Activated CD4-positive, alpha-beta T cell treated with anti-CD3 and anti-CD28 coated beads, Interleukin-10, Interleukin-2, amounts not matched to agents 100 ng/mL and 50 ng/mL, durations not matched to agents 16 hours and 8 hours (primary cell): ENCODE results near the gene TXNL4A.
A peak's percentile ranks its signal among the peaks of the same experiment; 100 is the strongest.

Source experiments
- DNase-seq: peaks from one replicate; pipeline ENCODE4 v3.0.0-alpha.2; 2020

TXNL4A gene

DNA sequence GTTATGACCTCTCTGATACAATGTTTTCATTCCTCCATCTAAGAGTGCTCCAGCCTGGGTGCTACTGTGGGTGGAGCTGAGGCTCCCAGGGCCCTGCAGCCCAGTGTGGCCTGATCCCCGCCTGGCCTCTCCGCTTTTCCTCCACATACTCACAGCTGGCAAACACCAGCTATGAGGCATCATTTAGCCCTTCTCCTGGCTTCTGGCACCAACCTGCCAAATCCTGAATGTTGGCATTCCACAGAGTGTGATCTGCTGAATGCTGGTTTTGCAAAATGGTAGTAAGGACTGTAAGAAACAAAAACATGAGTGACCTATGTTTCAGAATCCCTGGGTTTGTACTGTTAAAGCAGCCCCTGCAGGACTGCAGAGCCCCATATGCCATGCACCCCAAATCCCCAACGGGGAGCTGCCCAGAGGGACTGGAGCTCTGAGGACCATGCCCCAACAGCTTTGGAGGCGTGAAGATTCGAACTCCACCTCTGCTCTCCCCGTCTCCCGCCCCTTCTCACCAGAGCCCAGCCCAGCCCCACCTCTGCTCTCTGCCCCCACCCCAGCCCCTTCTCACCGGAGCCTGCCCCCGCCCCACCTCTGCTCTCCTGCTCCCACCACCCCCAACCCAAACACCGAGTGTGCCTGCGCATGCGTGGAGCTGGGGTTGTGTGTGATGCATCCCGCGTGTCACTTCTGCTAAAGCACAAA is 41.2 kb downstream of the TXNL4A start:
- no peak for DNase-seq

DNA sequence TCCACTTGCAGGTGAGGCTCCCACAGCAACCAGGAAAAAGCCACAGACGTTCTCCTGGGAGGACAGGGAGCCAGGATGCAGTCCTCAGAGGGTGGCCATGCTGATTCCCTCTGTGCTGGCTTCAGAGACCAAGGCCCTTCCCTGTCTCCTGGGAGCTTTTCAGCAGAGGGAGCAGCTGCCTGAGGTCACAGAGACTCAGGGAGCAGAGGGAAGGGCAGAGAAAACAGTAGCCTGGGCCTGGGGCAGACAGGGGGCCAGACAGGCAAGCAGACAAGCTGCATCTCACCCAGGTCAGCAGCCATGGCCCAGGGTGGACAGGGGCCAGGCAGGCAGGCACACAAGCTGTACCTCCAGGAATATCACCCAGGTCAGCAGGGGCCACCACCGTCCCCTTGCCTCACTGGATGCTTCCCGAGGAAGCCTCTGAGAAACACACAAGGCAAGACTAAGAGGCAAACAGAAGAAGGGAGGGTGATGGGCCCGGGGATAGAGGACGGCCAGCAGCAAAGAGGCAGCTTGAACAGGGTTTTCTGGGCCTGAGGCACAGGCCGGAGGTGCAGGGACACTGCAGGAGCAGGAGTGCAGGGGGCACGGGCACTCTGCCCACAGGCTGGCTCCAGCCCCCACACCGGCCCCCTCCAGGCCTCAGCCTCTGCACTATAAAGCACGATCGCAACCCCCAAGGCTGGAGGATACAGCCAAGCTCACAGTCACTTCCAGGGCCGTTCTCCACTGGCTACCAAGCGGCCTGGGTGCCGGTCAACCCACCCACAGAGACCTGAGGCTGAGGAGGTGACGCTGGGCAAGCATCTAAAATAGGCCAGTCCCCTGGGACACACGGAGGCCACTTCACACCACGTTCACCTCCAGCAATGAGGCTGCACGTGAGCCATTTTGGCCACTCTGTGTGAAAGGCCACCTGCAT is 43.0 kb downstream of the TXNL4A start:
- no peak for DNase-seq

DNA sequence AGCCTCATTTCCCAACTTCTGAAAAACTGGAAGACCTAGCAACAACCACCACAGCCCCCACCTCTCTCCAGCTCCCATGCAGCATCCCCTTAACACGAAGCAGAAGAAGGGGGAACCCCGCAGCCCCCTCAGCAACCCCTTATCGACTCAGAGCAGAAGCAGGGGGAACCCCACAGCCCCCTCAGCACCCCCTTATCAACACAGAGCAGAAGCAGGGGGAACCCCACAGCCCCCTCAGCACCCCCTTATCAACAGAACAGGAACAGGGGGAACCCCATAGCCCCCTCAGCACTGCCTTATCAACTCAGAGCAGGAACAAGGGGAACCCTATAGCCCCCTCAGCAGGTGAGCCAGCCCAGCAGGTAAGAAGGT is 43.6 kb downstream of the TXNL4A start:
- DNase-seq = no peak

DNA sequence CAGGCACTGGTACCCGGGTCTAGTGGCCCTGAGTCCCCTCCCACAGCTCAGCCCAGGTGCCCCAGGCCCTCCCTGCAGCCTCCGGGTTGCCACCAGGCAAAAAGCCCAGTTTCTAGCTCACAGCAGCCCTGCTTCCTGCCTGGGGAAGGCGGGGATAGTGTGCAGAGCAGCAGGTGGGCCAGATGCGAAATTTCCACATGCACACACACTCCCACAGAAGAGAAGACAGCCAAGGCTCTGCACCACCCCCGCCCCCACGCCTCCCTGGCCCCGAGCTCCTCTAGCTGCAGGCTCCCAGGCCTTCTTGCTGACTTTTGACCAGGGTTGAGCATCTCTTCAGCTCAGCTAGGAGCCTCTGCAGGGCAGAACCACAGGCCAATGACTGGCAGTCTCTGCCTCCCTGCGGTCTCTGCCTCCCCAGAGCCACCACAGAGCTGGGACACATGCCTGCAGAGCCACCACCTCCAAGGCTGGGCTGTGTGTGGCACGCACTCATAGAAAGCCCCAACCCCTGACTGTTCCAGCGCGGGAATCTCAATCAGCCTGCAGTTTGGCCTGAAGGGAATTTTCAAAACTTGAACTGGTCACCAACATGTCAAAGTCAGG is 44.1 kb downstream of the TXNL4A start:
- peak; percentile 62 for DNase-seq

DNA sequence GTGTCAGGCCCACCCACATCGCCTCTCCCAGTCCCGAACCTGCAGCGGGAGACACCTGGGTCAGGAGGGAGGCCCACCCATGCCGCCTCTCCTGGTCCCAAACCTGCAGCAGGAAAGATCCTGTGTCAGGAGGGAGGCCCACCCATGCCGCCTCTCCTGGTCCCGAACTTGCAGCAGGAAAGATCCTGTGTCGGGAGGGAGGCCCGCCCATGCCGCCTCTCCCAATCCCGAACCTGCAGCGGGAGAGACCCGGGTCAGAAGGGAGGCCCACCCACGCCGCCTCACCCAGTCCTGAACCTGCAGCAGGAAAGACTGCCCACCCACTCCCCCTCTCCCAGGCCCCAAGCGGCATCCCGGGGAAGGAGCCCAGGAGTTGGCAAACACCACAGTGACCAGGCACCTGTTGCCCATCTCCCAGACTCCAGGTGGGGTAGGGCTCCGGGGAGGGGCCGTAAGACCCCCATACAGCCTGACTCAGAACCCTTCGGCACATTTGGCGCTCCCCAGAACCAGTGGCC is 44.7 kb downstream of the TXNL4A start:
- no peak for DNase-seq

DNA sequence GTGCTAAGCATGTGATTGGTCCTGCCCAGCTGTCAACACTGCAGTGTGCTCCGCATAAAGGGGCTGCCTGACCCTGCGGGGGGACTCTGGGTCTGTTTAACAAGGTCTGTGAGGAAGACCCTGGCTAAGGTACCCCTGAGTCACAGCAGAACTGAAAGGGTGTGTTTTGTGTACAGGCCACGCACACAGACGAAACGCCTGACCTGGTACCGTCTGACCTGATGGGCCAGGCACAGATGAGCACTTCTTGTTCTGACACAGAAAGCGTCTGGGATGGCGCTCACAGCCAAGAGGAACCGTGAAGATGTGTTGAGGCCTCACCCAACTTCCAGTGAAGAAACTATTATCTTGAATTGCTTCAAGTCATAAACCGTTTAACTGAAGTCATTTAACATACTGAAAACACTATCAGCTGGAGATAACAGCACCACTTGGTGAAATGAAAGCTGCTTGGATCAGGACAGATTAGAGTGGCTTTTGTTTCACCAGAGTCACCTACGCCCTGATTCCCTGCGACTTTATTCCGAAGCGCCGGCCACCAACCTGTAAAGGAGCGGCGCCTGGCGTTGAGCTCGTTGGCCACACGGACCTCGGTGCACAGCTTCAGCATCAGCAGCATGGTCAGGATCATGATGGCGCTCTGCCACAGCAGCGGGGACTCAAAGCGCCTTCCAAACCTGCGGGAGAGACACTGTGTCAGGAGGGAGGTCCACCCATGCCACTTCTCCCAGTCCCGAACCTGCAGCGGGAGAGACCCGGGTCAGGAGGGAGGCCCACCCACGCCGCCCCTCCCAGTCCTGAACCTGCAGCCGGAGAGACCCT is 45.4 kb downstream of the TXNL4A start:
- DNase-seq = no peak

DNA sequence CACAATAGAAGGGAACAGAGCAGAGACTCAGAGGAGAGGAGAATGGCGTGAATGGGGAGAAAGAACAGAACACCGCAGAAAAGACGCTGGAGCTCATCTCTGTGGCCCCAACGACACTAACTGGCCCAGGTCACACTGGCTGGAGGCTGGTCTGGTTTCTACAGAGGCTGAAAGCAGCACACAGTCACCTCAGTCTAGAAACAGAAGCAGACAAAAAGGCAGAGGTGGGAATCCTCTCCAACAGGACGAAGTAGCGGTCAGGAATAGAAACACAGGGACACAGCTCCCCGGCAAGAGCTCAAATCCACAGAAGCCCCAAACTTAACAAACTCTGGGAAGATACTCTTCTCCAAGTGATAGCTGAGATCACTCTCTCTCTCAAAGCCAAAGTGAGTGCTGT is 46.2 kb downstream of the TXNL4A start:
- DNase-seq = no peak

DNA sequence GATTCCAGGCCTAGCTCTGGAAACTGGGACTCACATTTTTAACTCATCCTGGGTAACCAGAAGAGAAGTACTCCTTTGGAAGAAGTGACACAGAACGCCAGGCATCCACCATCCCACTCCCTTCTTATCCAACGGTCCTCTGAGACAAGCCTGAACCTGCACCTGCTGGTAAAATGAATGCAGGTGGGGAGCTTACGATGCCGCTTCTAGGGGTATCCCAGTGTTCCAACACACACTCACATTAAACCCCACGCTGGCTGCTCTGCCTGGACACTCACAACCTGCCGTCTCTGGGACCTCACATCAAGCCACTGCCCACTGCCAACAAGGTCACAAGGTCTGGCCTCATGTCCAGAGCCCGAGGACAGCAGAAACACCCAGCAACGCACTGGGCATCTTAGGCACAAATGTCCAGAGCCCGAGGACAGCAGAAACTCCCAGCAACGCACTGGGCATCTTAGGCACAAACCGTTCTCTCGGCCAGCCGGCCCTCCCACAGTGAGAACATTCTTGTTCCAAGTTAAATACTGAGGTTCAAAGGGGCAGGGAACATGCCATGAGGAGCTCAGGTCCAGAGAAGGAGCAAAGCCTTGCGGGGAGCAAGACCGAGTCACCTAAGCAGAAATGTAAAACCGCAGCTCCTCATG is 46.8 kb downstream of the TXNL4A start:
- no peak for DNase-seq

DNA sequence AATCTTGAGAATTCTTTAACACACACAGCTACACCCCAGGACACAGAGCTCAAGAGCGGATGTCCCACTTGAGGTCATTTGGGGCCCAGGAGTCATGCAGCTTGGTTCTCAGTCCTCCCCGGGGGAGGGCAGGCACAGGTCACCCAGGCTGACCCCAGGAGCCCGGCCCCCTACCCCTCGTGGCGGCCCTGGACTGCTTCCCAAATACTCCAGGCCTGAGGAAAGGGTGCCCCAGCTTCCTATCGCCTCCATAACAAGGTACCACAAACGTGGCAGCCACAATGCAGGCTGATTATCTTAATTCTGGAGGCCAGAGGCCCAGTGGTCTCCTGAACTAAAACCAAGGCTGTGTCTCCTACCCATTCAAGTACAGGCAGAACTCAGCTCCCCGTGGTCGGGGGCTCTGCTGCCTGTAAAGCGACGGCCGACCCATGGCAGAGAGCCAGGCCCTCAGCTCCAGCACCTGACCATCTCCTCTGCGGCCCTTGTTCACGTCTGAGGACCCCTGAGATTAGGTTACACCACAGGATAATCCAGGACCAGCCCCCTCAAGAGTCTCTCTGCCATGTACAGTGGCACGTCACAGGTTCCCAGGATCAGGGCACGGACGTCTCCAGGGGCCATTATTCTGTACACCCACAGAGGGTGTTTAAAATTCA is 47.4 kb downstream of the TXNL4A start:
- DNase-seq = no peak

DNA sequence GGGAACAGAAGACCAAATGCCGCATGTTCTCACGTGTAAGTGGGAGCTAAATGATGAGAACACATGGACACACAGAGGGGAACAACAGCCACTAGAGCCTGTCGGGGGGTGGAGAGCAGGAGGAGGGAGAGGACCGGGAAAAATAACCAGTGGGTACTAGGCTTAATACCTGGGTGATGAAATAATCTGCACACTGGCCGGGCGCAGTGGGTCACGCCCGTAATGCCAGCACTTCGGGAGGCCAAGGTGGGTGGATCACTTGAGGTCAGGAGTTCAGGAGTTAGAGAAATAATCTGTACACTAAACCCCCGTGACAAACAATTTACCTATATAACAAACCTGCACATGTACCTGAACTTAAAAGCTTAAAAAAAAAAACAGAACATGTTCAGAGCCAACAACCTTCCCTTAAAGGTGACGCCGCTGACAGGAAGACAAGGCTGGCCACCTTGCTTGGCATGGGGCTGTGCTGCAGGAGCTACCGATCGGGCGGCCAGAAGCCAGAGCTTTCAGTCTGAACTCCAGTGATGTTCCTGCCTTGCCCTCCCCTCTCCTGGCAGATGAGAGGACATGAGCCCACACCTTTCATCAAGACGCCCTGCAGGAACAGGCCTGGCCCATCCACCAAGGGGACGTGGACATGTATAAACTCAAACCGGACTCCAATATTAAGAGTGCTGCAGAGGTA is 48.1 kb downstream of the TXNL4A start:
- DNase-seq = no peak

DNA sequence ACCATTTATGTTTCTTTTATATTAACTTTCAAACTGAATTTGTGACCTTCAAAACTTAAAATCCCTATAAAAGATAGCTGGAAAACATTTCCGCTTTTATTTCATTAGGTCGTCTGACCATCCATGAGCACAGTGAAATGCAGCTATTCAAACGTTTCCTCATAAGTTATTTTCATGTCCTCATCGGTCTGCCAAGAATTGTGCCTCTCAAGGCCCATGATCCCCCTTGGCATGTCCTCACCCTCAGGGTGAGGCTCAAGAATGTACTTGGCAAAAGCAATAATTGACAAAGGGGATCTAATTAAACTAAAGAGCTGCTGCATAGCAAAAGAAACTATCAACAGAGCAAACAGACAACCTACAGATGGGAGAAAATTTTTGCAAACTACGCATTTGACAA is 49.3 kb downstream of the TXNL4A start:
- no peak for DNase-seq

DNA sequence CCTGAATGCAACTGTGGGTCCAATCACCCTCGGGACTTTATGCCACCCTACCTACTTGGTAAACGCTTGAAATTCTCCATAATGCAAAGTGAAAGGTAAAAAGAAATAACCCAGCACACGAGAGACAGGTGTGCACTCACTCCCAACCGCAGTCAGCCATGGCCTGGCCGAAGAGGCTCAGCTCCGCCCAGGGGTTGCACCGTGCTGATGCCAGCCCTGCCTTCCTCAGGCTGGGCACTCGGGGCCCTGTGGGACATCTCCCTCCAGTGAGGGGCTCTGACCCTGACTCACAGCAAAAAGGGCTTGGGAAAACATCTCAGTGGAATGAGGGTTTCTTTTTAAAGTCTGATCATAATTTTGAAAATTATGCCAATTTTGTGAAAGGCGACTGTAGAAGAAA is 50.2 kb downstream of the TXNL4A start:
- no peak for DNase-seq

DNA sequence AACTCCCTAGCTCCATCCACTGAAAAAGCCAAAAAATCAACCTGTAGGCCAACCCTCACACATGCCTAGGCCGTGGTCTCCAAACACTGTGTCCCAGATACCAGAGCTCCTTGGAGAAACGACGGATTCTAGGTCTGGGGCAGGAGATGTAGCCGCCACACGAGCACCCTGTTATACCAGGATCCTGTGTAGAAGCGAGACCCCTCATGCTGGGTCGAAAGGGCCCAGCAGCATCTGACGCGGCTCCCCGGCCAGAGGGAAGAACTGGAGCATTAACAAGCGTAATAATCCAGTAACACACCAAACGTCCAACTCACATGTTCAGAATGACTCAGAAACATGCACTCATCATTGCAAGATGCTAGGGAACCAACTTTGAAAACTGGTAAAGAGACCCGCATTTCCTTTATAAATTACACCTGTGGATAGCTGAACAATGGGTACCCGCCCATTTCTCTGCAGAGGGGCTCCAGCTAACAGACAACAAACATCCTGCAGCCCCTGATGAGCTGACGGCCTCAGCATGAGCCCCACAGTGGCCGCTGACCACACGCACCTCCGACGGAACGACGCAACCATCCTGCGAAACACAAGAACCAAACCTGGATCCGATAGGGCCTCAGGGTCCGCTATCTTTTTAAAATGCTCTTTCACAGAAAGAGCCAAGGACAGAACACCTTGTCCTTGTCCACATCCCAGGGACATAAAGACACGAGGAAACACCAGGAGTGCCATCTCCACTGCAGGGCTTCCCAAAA is 51.1 kb downstream of the TXNL4A start:
- DNase-seq = no peak

DNA sequence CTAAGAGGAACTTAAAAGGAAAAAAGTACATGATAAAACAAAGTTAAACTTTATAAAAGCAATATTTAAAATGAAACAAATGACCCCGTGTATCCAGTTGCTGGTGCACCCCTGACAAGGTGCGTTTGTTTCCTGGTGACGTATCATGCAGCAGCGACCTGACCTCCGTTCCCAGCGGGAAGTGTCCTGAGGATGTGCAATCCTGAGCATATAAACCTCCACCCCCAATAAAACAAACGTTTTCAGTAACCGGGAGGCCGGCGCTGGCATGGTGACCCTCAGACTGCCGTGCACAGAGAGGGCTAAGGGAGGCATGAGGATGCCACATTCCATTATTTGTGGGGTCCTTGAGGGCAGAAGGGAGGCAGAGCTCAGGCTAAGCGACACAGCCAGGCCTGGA is 51.7 kb downstream of the TXNL4A start:
- DNase-seq = no peak

DNA sequence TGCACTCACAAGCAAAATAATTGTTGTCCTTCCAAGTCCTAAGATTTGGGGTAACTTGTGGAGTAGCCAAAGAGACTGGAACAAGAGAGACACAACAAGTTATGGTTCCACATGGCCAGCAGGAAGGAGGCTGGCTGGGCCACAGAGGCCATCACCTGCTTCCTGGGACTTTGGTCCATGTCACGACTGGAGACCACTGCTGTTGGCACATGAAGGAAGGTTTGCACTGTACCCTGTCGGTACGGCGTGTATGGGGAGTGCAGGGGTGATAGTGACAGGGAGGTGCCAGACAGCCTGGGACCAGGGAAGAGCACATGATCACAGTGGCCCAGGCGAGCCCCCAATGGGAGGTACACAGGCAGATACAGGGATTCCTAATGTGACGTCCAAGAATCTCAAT is 52.4 kb downstream of the TXNL4A start:
- no peak for DNase-seq

DNA sequence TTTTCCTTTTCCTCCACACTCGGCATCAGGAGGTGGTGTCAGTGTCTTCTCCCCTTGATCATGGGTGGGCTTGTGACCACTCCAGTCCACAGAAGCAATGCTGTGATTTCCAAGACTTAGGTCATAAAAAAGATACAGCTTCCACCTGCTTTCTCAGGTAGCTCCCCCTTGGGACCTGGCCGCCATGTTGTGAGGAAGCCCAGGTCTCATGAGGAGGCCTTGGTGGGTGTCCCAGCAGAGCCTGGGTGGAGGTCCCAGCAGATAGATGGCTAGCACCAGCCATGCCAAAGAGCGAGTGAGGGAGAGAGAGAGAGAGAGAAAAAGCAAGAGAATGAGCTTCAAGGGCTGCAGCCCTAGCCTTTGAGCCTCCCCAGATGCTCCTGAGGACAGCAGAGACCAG is 52.9 kb downstream of the TXNL4A start:
- DNase-seq = no peak

DNA sequence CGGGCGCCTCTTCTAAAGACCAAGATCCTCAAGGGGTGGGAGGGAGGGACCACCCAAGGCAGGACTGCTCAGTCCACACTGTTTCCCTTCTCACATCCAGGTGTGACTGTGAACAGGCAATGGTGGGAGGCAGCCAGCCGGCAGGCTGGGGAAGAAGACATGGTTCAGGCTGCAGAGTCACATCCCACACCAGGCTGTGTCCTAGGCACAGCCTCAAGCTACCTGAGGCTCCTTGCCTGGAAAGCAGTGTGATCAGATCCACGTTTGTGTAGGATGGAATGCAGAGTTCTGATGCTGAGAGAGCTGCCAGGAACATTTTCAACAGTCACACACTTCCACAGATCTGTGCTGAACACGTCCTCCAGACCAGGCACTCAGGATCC is 53.3 kb downstream of the TXNL4A start:
- no peak for DNase-seq

DNA sequence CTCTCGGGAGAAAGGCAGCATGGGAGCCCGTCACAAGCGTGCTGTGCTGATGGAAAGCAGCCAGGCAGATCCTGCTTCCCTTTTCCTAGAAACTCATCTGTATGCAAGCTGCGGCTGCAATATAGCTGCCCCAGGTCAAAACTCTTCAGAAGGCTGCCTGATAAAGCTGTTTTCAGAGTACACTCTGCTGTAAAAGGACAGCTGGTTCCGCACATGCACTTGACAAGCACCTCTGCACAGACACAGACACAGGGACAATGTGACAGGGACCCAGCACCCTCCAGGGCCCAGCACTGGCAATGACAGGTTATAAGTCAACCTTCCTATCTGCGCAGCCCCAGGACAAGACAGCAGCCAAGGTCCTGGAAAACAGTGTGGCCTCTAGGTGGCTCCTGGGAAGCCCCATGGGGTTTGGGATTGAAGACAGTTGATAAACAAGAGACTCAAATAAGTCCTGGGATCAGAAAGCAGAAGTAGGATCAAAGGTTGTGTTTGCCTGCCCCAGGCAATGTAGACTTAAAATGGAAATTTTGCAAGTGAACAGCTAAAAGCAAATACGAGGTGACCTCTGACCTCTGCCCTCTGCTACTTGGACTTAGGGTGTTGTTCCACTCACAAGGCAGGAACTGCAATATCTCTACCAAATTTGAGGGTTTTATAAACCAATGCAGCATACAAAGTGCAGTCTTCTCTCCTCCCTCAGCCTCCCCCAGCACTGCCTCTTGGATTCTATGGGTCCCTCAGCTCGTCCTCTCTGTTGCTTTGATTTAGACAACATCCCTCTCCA is 53.9 kb downstream of the TXNL4A start:
- DNase-seq = no peak

DNA sequence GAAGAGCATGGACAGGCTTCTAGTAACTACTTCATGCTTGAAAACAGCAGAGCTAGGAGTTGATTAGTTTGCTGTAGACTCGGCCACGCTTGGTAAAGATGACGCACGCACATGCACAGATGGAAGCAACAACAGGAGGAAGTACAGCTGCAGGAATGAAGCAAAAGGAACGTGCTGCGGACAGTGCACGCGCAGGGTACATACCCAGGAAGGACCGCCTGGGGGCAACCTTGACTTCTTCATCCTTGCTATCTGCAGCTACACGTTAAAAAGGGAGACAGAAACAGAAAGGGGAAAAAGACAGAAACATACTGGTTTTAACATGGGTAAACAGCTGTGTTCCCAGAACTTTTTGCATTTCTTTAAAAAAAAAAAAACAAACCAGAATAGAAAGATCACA is 54.6 kb downstream of the TXNL4A start:
- no peak for DNase-seq

DNA sequence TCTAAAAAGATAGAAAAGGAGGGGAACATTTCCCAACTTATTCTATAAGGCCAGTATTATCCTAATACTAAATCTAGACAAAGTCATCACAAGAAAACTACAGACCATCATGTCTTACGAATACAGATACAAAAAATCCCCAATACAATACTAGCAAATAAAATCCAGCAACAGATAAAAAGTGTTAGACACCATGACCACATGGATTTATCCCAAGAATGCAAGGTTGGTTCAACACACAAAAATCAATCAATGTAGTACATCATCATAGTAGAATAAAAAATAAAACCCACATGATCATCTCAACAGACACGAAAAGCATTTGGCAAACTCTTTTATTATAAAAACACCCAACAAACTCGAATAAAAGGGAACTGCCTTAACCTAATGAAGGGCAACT is 55.5 kb downstream of the TXNL4A start:
- DNase-seq = no peak
